Upper lobe of right lung (tissue), 1 donor: ENCODE measurements around the gene OXA1L. TPM values are rescaled to one million over a fixed set of nuclear protein-coding genes. Genes with fewer than 3 reads are reported as not detected.
"Not testable (repeated sequence)": the region's sequence is repeated elsewhere in the genome, so short reads cannot be mapped to it uniquely, and the experiment has no call there.

Source experiments
- ATAC-seq: fragments of 200-7000 bp; cut with Tn5 transposase; one replicate; pipeline ENCODE4 v1.9.1; 2020; ENCODE audit warnings: mild to moderate bottlenecking, moderate library complexity
- DNase-seq: peaks from one replicate; pipeline ENCODE4 v3.0.0-alpha.2; 2020
- H3K27ac ChIP-seq: fragments of 200-600 bp; one replicate; pipeline ENCODE4 v1.8.0; 2022
- H3K27me3 ChIP-seq: fragments of 200-600 bp; one replicate; pipeline ENCODE4 v1.8.0; 2022; ENCODE audit warnings: mild to moderate bottlenecking
- H3K36me3 ChIP-seq: fragments of 200-600 bp; one replicate; pipeline ENCODE4 v1.8.0; 2022
- H3K4me1 ChIP-seq: fragments of 200-600 bp; one replicate; pipeline ENCODE4 v1.8.0; 2022
- H3K4me3 ChIP-seq: fragments of 200-600 bp; one replicate; pipeline ENCODE4 v1.8.0; 2022; ENCODE audit warnings: mild to moderate bottlenecking
- H3K9me3 ChIP-seq: fragments of 200-600 bp; one replicate; pipeline ENCODE4 v1.8.0; 2022
- intact Hi-C: fragments of 100-400 bp; cut with DNase I; formaldehyde crosslinking; loops from one replicate; pipeline ENCODE4 v1.11.0; 2022
- total RNA-seq: library from RNA; stranded (reverse); fragmentation: NEBNext Ultra II Directional; extraction: Animal tissue kit (Norgen Biotek cat#: 25700); gene quantifications from one replicate; pipeline ENCODE4 v1.2.1, GENCODE V29; 2021
- TF ChIP-seq, protein P1 (sequence below): fragments of 200-600 bp; IDR thresholded peaks from one replicate; pipeline ENCODE4 v1.8.0; 2022; ENCODE audit warnings: antibody characterized with exemption
- donor health status: DM: no; HTN: yes; CAD: no; lungs with severe emphysema.

OXA1L gene
- total RNA-seq, 1 donor from 2014 or later = 105 TPM

DNA sequence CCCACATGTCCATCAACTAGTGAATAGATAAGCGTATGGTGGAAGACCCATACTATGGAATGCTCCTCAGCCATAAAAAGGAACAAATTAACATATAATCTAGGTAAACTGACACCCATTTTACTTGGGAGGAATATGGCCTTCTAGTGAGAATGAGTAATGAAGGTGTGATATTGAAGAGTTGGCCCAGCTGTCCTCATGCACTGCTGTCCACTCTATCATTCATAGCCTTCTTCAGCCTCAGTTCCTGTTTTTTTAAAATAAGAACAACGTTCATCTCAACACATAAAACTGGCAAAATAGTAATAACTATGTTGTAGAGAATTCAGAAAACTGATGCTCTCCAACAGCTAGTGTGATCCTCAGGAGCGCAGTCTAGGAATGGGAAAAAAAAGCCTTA is 26.5 kb upstream of the OXA1L start:
- no peaks in the 10 kb centered on the region for H3K27me3 ChIP-seq
- no peak overlapping the region for H3K27ac ChIP-seq
- H3K36me3 ChIP-seq = no peaks in the 10 kb centered on the region
- no peak for ATAC-seq
- intact Hi-C loops = no loop called here
- H3K9me3 ChIP-seq = no peaks in the 10 kb centered on the region
- TF ChIP-seq, protein P1, sequence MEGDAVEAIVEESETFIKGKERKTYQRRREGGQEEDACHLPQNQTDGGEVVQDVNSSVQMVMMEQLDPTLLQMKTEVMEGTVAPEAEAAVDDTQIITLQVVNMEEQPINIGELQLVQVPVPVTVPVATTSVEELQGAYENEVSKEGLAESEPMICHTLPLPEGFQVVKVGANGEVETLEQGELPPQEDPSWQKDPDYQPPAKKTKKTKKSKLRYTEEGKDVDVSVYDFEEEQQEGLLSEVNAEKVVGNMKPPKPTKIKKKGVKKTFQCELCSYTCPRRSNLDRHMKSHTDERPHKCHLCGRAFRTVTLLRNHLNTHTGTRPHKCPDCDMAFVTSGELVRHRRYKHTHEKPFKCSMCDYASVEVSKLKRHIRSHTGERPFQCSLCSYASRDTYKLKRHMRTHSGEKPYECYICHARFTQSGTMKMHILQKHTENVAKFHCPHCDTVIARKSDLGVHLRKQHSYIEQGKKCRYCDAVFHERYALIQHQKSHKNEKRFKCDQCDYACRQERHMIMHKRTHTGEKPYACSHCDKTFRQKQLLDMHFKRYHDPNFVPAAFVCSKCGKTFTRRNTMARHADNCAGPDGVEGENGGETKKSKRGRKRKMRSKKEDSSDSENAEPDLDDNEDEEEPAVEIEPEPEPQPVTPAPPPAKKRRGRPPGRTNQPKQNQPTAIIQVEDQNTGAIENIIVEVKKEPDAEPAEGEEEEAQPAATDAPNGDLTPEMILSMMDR = no peak
- no peak for DNase-seq
- H3K4me1 ChIP-seq = no peaks in the 10 kb centered on the region
- H3K4me3 ChIP-seq = no peak overlapping the region

DNA sequence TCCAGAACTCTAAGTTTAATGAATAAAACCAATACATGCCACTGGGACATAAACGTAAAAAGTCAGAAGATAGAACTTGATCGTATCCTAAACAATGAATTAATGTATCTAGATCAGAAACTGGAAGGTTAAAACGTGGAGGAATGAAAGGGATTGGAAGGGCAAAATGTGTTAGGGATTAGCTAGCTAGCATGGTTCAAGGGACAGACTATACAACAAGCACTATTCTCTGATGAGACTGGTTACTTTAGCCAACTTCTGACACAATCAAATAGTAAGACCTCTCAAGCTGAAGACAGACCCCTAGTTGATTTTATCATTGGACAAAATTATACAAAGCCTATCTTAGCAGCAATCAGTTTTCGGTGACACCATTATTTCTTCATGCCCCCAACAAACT is 18.7 kb upstream of the OXA1L start:
- TF ChIP-seq, protein P1 = no peak
- Histone ChIP-seq H3K27ac (no peak overlapping the region), H3K27me3 (no peaks in the 10 kb centered on the region), H3K9me3 (no peaks in the 10 kb centered on the region), H3K4me3 (no peak overlapping the region), H3K4me1 (no peaks in the 10 kb centered on the region), H3K36me3 (no peaks in the 10 kb centered on the region)
- ATAC-seq (no peak), DNase-seq (no peak)
- intact Hi-C loops = no loop called here

DNA sequence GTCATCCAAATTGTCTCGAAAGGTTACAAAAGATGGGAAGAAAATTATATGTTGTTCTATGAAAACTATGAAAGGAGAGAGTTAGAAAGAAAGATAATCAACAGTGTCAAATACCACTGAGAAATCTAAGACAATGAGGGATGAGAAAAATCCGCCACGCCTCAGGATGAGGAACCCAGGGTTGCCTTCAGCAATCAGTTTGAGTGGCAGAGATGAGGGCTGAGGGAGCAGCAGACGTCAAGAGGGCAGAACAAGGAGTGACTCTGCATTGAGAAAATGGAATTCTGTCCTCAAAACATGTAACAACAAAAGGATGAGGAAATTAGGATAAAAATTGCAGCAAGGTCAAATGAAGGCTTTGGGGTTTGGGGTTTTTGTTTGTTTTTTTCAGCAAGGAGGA is 18.3 kb upstream of the OXA1L start:
- Histone ChIP-seq H3K4me1 (no peaks in the 10 kb centered on the region), H3K27me3 (no peaks in the 10 kb centered on the region), H3K4me3 (no peak overlapping the region), H3K27ac (no peak overlapping the region), H3K36me3 (no peaks in the 10 kb centered on the region), H3K9me3 (no peaks in the 10 kb centered on the region)
- intact Hi-C loops = no loop called here
- TF ChIP-seq, protein P1 = no peak
- DNase-seq (no peak), ATAC-seq (peak; percentile 49)

DNA sequence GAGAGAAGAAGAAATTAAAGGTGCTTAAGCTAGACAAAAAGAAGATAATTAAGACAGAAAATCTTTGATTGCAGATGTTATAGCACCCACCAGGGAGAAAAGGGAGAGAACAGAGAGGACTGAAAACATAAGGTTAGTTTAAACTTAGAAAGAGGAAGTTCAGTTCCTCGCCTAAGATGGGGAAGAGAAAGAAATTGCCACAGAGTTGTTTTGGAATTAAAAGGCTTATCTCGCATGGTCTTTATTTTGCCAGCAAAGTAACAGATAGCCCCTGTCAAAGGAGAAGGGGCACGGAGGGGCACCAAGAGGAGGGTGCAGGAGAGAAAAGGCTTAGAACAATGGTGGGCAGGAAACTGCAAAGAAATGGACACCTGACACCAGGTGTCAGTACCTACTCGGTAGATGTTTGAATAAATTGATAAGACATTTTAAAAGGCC is 17.8 kb upstream of the OXA1L start:
- TF ChIP-seq, protein P1 = no peak
- intact Hi-C loops = no loop called here
- no peak overlapping the region for H3K27ac ChIP-seq
- H3K4me3 ChIP-seq = no peak overlapping the region
- no peaks in the 10 kb centered on the region for H3K36me3 ChIP-seq
- H3K4me1 ChIP-seq = no peaks in the 10 kb centered on the region
- DNase-seq (no peak), ATAC-seq (no peak)
- H3K9me3 ChIP-seq = no peaks in the 10 kb centered on the region
- H3K27me3 ChIP-seq = no peaks in the 10 kb centered on the region

DNA sequence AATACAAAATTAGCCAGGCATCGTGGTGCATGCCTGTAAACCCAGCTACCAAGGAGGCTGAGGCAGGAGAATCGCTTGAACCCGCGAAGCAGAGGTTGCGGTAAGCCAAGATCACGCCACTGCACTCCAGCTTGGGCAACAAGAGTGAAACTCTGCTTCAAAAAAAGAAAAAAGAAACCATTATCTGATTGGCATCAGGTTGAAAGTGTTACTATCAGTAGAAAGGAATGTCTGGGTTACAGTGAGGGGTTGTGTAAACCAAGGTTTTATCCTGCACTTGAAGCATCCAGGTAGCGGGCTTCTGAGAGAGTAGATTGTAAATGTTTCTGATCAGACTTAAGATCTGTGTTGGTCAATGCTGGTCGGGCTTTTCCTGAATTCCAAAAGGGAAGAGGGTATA is 14.1 kb upstream of the OXA1L start:
- Histone ChIP-seq H3K27ac (no peak overlapping the region), H3K27me3 (no peaks in the 10 kb centered on the region), H3K36me3 (no peaks in the 10 kb centered on the region), H3K4me3 (no peak overlapping the region), H3K9me3 (no peaks in the 10 kb centered on the region), H3K4me1 (no peaks in the 10 kb centered on the region)
- no peak for ATAC-seq
- intact Hi-C loops = no loop called here
- TF ChIP-seq, protein P1 = no peak
- DNase-seq = no peak

DNA sequence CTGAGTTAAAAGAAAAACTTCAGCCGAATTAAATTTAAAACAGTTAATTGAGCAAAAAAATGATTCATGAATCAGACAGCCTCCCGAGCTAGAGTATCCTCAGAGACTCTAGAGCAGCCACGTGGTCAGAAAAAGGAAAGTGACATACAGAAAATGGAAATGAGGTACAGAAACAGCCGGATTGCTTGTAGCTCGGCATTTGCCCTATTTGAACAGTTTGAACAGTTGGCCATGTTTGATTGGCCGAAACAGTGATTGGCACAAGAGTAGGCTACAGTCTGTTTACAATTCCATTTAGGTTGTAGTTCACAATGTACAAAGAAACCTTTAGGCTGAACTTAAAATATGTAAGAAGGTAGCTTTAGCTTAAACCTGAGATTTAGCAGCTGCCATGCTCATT is 12.9 kb upstream of the OXA1L start:
- Histone ChIP-seq H3K36me3 (no peaks in the 10 kb centered on the region), H3K27ac (no peak overlapping the region), H3K4me3 (no peak overlapping the region), H3K4me1 (no peaks in the 10 kb centered on the region), H3K27me3 (no peaks in the 10 kb centered on the region), H3K9me3 (no peaks in the 10 kb centered on the region)
- TF ChIP-seq, protein P1 = no peak
- ATAC-seq (peak; percentile 53), DNase-seq (no peak)
- intact Hi-C loops = no loop called here

DNA sequence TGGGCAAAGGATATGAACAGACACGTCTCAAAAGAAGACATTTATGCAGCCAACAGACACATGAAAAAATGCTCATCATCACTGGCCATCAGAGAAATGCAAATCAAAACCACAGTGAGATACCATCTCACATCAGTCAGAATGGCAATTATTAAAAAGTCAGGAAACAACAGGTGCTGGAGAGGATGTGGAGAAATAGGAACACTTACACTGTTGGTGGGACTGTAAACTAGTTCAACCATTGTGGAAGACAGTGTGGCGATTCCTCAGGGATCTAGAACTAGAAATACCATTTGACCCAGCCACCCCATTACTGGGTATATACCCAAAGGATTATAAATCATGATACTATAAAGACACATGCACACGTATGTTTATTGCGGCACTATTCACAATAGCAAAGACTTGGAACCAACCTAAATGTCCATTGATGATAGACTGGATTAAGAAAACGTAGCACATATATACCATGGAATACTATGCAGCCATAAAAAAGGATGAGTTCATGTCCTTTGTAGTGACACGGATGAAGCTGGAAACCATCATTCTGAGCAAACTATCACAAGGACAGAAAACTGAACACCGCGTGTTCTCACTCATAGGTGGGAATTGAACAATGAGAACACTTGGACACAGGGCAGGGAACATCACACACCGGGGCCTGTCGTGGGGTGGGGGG is 8.4 kb upstream of the OXA1L start:
- H3K27me3 ChIP-seq, H3K4me3 ChIP-seq, H3K4me1 ChIP-seq, H3K36me3 ChIP-seq, DNase-seq, ATAC-seq, H3K27ac ChIP-seq, intact Hi-C loops: not testable (repeated sequence)
- H3K9me3 ChIP-seq = peaks cover 11% of the 10 kb centered on the region
